ENCODE results near the gene ANKRD10. TPM values are rescaled to one million over a fixed set of nuclear protein-coding genes. Genes with fewer than 3 reads are reported as not detected.
A peak's percentile ranks its signal among the peaks of the same experiment; 100 is the strongest.
"Not testable (repeated sequence)": the region's sequence is repeated elsewhere in the genome, so short reads cannot be mapped to it uniquely, and the experiment has no call there.

The ANKRD10 gene
- 77.4 TPM for polyA plus RNA-seq (2012; ENCODE audit: insufficient read depth, insufficient read length)

GRCh38 chr13:110915057-110915873, at the start of gene ANKRD10:
Gene ANKRD10, minus strand, starts transcription at chr13:110915069. Its CDS starts 135 bp downstream, at chr13:110914934.
- peak; percentile 89 for DNase-seq (ENCODE audit: low read depth, low spot score)
- H3K4me3 ChIP-seq (ENCODE audit: low read length): peak within 1 kb of the TSS; percentile 70

GRCh38 chr13:110964229-110965037, 49.6 kb upstream of the ANKRD10 start:
- H3K4me3 ChIP-seq (ENCODE audit: low read length): no peak overlapping the region
- DNase-seq (ENCODE audit: low read depth, low spot score): no peak

DNA sequence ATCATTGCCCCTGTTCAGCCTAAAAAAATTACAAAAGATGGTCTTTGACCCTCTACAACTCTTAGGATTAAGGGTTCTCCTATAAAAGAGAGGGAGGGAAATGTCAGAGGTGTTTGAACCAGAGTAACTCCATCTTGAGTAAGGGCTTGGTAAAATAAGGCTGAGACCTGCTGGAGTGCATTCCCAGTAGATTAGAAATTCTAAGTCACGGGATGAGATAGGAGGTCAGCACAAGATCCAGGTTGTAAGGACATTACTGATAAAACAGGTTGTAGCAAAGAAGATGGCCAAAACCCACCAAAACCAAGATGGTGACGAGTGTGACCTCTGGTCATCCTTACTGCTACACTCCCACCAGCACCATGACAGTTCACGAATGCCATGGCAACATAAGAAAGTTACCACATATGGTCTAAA, 48.7 kb upstream of the ANKRD10 start:
- DNase-seq (ENCODE audit: low read depth, low spot score): no peak
- H3K4me3 ChIP-seq (ENCODE audit: low read length): no peak overlapping the region

DNA sequence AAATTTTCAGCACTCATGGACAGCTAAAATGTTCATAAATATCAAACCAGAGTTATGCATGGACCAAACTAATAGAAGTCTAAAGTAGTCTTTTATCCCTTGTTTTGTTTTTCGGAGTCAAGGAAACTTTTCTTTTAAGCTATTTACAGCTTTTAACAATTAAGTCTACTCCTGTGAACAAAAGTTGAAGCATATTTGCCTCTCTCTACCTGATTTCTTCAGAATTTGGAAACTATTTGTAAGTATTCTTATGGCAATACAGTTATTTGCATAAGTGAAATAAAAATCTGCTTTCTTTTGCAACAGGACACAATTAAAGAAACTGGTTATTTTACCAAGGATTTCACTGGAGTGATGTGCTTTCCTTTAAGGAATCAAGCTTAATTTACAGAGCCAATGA, 47.1 kb upstream of the ANKRD10 start:
- no peak for DNase-seq (ENCODE audit: low read depth, low spot score)

DNA sequence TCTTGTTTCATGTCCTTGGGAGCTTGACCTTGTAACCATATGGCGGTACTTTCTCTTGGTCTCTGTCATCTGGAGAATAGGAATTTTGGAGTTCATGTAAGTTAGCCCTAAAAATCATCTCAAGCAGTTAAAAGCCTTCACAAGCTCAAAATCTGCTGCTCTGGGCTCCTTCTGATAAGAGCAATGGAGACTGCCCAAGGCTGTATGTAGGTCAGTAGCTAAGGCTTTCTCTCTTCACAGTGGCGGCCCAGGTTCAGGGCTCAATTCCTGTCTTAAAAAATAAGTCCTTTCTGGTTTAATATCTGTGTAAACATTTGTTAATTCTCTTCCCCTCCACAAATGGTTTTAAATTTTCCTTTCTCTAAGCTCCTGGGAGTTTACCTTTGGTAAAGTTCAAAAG, 45.3 kb upstream of the ANKRD10 start:
- DNase-seq (ENCODE audit: low read depth, low spot score): no peak
- no peak overlapping the region for H3K4me3 ChIP-seq (ENCODE audit: low read length)

More for the DNA sequence above, 47.1 kb upstream of the ANKRD10 start:
- H3K4me3 ChIP-seq (ENCODE audit: low read length): no peak overlapping the region

- DNase-seq (ENCODE audit: low read depth, low spot score): no peak
Measured at GRCh38 chr13:110957931-110958330, 43.1 kb upstream of the ANKRD10 start.

GRCh38 chr13:110957181-110957884, 42.5 kb upstream of the ANKRD10 start:
- no peak overlapping the region for H3K4me3 ChIP-seq (ENCODE audit: low read length)
- DNase-seq (ENCODE audit: low read depth, low spot score): no peak

More at GRCh38 chr13:110957931-110958330, 43.1 kb upstream of the ANKRD10 start:
- no peak overlapping the region for H3K4me3 ChIP-seq (ENCODE audit: low read length)

- H3K4me3 ChIP-seq (ENCODE audit: low read length); DNase-seq (ENCODE audit: low read depth, low spot score): not testable (repeated sequence)
Measured at GRCh38 chr13:110956216-110956615, 41.3 kb upstream of the ANKRD10 start.

DNA sequence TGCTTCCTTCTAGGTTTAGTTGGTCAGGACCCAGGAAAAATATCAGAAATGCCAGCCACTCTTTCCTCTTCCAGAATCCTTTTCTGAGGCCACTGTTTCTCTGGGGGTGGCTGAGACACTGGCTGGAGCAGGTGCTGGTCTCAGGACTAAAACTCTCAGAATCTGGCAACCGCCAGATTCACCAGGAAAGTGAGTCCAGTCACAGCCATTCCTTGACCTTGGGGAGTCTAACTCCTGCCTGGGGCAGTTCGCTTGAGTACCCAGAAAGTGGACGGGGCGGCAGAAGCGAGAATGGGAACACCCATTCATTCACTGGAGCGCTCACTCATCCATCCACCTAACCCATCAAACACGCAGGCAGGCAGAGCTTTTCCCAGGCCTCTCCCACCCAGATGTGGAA, 40.7 kb upstream of the ANKRD10 start:
- H3K4me3 ChIP-seq (ENCODE audit: low read length); DNase-seq (ENCODE audit: low read depth, low spot score): not testable (repeated sequence)

GRCh38 chr13:110955072-110955503, 40.2 kb upstream of the ANKRD10 start:
- not testable (repeated sequence) for H3K4me3 ChIP-seq (ENCODE audit: low read length); DNase-seq (ENCODE audit: low read depth, low spot score)

- not testable (repeated sequence) for DNase-seq (ENCODE audit: low read depth, low spot score); H3K4me3 ChIP-seq (ENCODE audit: low read length)
Measured at GRCh38 chr13:110954533-110954920, 39.7 kb upstream of the ANKRD10 start.

DNA sequence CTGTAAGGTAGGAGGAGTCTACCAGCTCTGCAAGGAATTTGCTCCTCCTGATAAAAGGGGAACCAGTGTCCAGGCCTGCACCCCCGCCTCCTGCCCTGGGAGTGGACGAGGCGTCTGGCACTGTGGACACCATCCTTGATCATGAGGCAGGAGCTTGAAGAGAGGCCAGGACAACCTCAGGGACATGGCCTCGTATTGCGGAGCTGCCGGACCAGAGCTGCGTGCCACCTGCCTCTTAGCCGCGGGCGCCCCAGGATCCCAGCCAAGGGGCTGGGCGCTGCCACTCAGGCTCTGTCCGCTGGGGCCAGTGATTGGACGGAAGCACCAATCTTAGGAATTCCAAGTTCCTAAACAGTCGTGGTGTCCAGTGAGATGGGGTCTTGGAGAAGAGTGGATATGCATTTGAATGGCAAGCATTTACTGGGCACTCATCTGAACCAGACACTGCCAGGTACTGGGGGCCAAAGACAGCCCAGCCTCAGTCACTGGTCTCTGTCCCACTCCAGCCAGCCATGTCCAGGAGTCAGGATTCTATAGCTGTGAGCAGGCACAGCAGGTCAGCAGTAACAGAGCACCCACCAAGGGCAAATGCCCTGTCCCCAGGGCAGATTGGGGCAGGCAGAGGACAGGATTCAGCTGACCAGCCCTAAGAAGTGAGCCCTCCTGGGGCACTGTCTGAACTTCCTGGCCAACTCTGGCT, 39.1 kb upstream of the ANKRD10 start:
- no peak for DNase-seq (ENCODE audit: low read depth, low spot score)
- H3K4me3 ChIP-seq (ENCODE audit: low read length): no peak overlapping the region

DNA sequence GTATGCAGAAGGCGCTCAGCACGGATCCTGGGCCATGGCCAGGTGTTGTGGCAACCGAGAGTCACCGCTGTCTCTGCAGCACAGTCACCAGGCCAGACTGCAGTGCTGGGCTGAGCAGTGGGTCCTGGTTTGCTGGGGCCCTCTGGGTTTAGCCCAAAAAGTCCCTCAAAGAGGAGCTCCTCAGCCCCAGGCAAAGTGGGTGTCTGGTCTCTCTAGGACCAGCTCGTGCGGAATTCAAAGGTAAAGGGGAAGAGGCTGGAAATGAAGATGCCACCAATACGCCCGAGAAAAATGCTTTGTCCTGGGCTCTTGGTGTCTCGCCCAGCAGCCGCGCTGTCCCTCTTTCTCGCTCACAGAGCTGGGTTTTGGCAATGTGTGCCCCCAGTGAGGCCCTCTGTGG, 38.5 kb upstream of the ANKRD10 start:
- no peak for DNase-seq (ENCODE audit: low read depth, low spot score)
- H3K4me3 ChIP-seq (ENCODE audit: low read length): no peak overlapping the region

GRCh38 chr13:110952135-110952534, 37.3 kb upstream of the ANKRD10 start:
- H3K4me3 ChIP-seq (ENCODE audit: low read length); DNase-seq (ENCODE audit: low read depth, low spot score): not testable (repeated sequence)

- no peak for DNase-seq (ENCODE audit: low read depth, low spot score)
- H3K4me3 ChIP-seq (ENCODE audit: low read length): no peak overlapping the region
Measured at GRCh38 chr13:110950819-110951570, 36.1 kb upstream of the ANKRD10 start.

GRCh38 chr13:110950356-110950755, 35.5 kb upstream of the ANKRD10 start:
- no peak for DNase-seq (ENCODE audit: low read depth, low spot score)

DNA sequence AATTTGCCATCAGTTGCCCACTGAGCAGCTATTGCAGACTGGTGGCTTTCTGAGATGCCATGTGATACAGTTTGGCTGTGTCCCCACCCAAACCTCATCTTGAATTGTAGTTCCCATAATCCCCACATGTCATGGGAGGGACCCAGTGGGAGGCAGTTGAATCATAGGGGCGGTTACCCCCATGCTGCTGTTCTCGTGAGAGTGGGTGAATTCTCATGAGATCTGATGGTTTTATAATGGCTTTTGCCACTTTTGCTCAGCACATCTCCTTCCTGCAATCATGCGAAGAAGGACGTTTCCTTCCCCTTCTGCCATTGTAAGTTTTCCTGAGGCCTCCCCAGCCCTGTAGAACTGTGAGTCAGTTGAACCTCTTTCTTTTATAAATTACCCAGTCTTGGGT, 34.8 kb upstream of the ANKRD10 start:
- DNase-seq (ENCODE audit: low read depth, low spot score): no peak

More at GRCh38 chr13:110950356-110950755, 35.5 kb upstream of the ANKRD10 start:
- H3K4me3 ChIP-seq (ENCODE audit: low read length): no peak overlapping the region

DNA sequence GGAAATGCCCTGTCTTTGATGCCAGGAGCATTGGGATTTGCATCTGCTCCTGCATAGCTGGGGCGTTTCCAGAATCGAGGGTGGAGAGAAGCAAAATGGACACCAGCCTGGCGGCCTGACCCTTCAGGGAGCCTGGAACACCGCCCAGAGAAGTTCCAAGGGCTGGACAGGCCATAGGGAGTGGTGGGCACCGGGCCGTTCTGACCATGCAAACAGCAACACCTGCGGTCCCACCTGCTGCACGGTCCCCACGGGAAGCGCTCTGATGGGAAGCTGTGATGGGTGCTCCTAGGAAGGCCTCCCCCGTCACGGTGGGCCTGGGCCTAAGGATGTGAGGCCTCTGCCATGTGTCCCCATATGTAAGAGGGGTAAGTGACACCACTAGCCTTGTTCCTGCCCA, 34.2 kb upstream of the ANKRD10 start:
- no peak for DNase-seq (ENCODE audit: low read depth, low spot score)
- H3K4me3 ChIP-seq (ENCODE audit: low read length): no peak overlapping the region

More for the DNA sequence above, 34.8 kb upstream of the ANKRD10 start:
- no peak overlapping the region for H3K4me3 ChIP-seq (ENCODE audit: low read length)
